ENCODE data around the gene QRICH2.
"Not testable (repeated sequence)": the region's sequence is repeated elsewhere in the genome, so short reads cannot be mapped to it uniquely, and the experiment has no call there.

The QRICH2 gene

DNA sequence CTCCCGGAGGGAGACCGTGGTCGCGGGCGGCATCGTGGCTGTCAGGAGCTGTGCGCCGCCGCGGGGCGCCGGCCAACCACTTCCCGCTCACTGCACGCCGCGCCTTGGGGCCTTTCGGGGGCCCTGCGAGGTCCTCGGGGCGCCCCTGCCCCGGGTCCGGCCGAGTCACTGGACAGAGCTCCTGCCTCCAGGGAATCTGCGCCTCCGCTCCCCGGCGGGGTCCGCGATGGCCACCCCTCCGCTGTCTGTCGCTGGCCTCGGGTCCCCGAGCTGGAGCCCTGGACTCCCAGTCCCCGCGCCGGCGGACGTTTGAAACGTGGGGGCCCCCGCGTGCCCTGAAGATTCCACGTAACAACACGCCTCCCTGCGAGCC is at the start of gene QRICH2:
Gene QRICH2, minus strand, starts transcription at position 311 of the 373 bp plus-strand sequence. Its CDS starts 278 bp downstream, at position 33.
- no peak for DNase-seq (ENCODE audit: low read depth)

DNA sequence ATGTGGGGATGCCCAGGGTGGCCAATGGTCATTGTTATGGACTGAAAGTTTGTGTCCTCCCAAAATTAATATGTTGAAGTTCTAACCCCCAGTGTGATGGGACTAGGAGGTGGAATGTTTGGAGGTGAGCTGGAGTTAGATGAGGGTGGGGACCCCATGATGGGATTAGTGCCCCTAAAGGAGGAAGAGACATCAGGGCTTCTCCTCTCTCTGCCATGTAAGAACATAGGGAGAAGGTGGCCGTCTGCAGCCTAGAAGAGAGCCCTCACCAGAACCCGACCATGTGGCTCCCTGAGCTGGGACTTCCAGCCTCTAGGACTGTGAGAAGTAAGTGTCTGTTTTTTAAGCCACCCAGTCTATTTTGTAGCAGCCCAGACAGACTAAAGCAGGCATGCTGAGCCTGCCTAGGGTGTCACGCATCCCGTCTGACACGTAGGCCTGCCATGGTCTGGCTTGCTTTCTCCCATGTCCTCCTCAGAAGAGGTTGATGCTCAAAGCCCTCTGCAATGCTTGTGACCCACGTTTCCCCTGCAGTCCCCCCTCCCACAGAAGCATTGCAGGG is 49.6 kb upstream of the QRICH2 start:
- no peak for DNase-seq (ENCODE audit: low read depth)

DNA sequence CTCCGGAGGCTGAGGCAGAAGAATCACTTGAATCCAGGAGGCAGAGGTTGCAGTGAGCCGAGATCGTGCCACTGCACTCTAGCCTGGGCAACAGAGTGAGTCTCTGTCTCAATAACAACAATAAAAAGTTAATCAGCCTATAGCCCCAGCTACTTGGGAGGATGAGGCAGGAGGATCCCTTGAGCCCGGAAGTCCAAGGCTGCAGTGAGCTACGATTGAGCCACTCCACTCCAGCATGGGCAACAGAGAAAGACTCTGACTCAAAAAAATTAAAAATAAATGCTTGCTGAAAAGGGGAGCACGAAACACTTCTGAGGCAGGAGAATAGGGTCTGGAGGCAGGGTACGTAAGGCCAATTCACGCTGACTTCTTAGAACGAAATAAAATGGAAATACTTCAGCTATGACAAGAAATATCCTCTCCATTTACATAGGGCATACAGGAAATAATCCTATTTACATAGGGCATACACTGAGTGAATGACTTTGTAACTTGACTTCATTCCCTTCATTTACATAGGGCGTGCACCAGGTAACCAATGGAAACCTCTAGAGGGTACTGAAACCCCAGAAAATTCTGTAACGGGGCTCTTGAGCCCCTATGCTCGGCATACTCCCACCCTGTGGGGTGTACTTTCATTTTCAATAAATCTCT is 48.9 kb upstream of the QRICH2 start:
- DNase-seq (ENCODE audit: low read depth): no peak

DNA sequence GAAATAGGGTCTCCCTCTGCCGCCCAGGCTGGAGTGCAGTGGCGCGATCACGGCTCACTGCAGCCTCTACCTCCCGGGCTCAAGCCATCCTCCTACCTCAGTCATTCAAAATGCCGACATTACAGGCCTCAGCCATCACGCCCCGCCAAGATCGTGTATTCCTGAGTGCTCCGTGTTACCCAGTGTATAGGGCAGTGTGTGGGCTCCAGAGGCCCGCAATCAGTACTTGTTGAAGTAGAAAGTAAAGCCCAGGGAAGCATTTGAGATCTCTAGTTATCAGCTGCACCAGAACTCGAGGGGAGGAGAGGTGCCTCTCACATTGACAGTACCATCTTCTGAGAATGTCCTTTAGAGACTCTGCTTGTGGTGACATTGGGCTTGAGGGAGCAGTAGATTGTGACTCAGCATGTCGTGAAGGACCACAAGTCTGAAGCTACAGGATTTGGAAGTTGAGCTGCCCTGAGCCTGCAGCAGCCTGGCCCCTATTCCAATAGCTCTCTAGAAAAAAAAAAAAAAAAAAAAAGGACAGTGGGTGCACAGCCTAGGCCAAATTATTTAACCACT is 46.8 kb upstream of the QRICH2 start:
- no peak for DNase-seq (ENCODE audit: low read depth)

DNA sequence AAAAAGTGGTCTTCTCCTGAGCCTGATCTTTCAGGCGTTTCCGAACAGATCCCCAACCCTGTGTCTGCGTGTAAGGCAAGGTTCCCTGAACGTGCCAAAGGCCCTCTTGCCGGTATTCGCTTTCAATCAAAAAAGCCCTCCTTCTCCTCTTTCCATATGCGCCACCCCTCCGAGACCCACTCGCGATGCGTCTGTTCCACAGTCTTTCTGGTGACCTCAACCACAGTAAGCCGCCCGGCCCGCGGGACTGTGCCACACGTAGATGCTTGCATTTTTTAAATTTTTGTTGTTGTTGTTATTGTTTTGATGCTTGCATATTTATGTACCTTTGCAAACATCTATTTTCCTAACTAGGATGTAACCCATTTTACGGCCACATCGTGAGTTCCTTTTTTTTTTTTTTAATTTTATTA is 46.2 kb upstream of the QRICH2 start:
- DNase-seq (ENCODE audit: low read depth): no peak

- DNase-seq (ENCODE audit: low read depth): peak; percentile 69
These were observed 45.7 kb upstream of the QRICH2 start, which contains the start of gene PRPSAP1 for GRCh38 chr17:76353599-76354316. Gene PRPSAP1 (minus strand): TSS chr17:76353916. CDS start chr17:76353703, 213 bp downstream.

GRCh38 chr17:76353004-76353598 is 45.0 kb upstream of the QRICH2 start:
- DNase-seq (ENCODE audit: low read depth): no peak

GRCh38 chr17:76351526-76352071 is 43.5 kb upstream of the QRICH2 start:
- DNase-seq (ENCODE audit: low read depth): no peak

GRCh38 chr17:76350463-76350862 is 42.4 kb upstream of the QRICH2 start:
- DNase-seq (ENCODE audit: low read depth): no peak

GRCh38 chr17:76346936-76347335 is 38.9 kb upstream of the QRICH2 start:
- DNase-seq (ENCODE audit: low read depth): not testable (repeated sequence)

DNA sequence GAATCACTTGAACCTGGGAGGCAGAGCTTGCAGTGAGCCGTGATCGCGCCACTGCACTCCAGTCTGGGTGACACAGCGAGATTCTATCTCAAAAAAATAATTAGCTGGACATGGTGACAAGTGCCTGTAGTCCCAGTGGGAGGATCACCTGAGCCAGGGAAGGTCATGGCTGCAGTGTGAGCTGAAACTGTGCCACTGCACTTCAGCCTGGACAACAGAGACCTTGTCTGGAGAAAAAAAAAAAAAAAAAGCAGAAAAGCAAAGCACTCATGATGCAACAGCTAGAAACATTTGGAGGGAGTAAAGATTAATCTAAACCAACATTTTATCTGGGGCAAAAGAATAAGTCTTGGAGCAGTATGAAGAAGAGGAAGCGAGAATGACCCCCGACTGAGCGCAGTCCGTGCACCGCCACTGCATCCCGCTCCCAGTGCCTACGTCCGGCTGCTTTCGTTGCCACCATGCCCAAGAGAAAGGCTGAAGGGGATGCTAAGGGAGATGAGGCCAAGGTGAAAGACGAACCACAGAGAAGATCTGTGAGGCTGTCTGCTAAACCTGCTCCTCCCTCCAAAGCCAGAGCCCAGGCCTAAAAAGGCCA is 37.4 kb upstream of the QRICH2 start:
- no peak for DNase-seq (ENCODE audit: low read depth)

GRCh38 chr17:76343106-76343505 is 35.0 kb upstream of the QRICH2 start:
- DNase-seq (ENCODE audit: low read depth): no peak

GRCh38 chr17:76341301-76341700 is 33.2 kb upstream of the QRICH2 start:
- no peak for DNase-seq (ENCODE audit: low read depth)

DNA sequence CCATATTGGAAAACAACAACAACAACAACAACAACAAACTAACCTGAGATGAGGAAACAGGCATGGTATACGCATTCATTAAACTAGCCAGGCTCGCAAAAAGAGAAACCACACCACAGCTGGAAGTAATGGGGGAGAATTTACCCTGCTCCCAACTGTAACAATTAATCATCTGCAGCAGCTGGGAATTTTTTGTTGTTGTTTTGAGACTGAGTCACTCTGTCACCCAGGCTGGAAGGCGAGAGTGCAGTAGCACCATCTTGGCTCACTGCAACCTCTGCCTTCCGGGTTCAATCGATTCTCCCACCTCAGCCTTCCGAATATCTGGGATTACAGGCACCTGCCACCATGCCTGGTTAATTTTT is 29.3 kb upstream of the QRICH2 start:
- DNase-seq (ENCODE audit: low read depth): no peak

GRCh38 chr17:76336756-76337412 is 28.8 kb upstream of the QRICH2 start:
- no peak for DNase-seq (ENCODE audit: low read depth)

DNA sequence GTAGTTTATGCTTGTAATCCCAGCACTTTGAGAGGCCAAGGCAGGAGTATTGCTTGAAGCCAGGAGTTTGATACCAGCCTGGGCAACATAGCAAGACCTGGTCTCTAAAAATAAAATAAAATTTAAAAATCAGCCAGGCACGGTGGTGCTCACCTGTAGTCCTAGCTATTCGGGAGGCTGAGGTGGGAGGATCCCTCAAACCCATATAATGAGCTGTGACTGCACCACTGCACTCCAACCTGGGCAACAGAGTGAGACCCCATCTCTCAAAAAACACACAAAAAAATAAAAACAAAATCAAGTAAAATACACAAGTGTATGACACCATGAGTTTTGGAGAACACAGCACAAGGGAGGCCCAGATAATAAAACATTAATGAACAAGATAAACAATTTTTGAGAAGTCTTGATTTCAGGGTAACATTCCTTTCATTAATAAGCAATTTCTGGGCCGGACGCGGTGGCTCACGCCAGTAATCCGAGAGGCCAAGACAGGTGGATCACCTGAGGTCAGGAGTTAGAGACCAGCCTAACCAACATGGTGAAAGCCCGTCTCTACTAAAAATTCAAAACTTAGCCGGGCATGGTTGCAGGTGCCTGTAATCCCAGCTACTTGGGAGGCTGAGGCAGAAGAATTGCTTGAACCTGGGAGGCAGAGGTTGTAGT is 27.8 kb upstream of the QRICH2 start:
- no peak for DNase-seq (ENCODE audit: low read depth)

DNA sequence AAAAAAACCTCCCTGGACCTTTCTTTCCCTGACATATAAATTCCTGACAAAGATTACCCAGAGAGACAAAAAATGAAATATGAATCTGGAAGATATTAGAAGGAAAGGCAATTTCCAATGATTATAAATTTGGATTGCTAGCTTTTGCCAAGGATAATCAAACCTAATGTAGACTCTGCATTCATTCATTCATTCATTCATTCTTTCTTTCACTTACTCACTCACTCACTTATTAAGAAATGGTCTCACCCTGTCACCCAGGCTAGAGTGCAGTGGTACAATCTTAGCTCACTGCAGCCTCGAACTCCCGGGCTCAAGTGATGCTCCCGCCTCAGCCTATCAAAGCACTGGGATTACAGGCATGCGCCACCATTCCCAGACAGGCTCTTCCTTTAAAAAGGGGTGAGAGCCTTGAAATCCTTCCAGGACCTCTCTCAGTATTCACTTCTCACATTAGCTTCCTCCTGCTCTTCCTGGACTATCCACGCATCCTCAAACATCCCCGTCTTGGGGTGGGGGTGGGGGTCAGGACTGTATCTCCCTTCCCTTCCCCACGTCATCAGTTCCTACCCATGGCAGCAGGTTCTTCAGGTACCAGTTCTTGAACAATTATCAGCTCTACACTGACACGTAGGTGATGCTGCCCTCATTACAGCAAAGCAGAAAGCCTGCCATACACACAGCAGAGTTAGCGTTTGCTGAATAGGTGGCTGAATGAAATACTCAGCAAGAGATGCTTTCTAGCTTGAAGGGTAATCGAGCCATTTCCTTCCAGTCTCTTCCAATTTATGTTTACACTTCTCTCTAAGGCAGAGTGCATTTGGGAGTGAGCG is 25.8 kb upstream of the QRICH2 start:
- DNase-seq (ENCODE audit: low read depth): no peak

DNA sequence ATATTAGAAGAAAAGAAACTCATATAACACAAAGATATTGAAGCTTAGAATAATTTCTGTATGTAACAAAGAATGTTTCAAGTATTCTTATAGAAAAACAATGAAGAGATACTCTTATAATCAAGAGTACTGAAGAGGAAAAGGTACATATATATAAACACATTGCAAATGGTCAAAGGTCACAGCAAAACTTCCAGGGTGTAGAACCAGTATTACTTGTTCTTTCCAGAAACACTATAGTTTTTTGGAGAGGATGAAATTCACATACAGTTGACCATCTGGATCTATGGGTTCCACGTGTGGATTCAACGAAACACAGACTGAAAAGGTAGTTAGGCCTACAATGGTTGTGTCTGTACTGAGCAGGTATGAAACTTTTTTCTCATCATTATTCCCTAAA is 23.0 kb upstream of the QRICH2 start:
- no peak for DNase-seq (ENCODE audit: low read depth)

DNA sequence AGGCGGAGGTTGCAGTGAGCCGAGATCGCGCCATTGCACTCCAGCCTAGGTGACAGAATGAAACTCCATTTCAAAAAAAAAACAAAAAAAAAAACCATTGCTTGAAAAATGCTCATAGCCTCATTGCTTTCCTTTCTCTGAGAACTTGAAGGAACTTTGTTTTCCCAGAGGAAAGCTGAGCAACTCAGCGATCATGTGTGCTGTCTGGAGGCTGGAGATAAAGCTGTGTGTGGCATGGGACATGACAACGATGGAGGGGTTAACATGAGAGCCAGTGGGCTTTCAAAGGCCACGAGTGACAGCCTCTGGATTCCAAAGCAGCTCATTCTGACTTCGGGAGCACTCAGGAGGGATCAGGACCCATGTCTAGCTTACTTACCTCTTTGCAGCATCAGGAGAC is 21.6 kb upstream of the QRICH2 start:
- no peak for DNase-seq (ENCODE audit: low read depth)

DNA sequence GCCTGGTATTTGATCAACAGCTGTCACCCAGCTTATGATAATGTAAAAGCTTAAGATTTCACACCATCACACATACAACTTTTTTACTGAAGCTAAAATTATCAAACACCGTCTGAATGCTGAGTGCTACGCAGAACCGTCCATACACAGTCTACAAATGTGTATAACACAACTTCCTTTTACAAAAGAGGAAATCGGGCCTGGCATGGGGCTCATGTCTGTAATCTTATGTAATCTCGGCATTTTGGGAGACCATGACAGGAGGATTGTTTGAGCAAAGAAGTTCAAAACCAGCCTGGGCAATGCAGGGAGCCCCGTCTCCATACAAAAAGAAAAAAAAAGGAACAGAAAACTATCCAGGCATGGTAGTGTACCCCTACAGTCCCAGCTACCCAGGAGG is 19.6 kb upstream of the QRICH2 start:
- no peak for DNase-seq (ENCODE audit: low read depth)
